NK-92 (cell line): Measurements from ENCODE around the gene CASP3.

Source experiments
- DNase-seq: peaks from one replicate; lab custom pipeline; 2025; ENCODE audit not compliant: unreplicated experiment; lab: John Stamatoyannopoulos, UW

Gene CASP3

GRCh38 chr4:184649026-184649970 is at the start of gene CASP3, which contains the start of gene PRIMPOL:
Gene CASP3 (minus strand): TSS chr4:184649447. CDS start chr4:184638453, 10,994 bp downstream.
Gene PRIMPOL (plus strand): TSS chr4:184649738. CDS start chr4:184657141, 7,403 bp downstream.
- peak; percentile 62 for DNase-seq

GRCh38 chr4:184697956-184698355 is 48.7 kb upstream of the CASP3 start:
- no peak for DNase-seq

DNA sequence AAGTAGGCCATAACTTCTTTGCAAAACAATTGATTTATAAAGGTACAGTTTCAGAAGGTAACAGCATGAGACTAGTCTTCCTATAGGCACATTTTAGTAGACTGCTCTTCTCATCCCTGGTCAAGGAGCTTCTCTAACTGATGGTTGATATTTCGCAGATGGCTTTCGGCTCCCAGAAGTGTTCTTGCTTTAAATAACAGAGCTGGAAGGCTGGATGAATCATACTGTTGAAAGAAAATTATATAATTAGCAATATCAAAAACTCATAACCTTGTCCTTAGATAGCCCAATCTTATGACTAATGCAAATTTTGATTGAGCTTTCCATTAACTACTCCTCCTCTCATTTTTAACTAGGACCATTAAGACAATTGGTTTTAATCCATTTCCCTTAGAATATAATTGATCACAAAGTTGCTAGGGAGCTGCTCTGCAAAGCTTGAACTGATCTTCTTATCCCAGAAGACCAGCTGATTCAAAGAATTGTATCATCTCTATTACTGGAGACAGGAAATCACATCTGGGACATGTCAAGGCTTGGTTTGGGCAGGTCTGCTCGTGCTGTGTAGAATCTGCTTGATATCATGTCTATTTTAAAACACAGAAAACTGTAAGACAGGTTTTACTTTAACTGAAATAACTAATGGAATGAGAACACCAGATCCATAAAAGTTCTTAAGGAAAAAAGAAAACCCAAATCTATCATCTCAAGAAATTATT is 46.1 kb upstream of the CASP3 start:
- DNase-seq = no peak

DNA sequence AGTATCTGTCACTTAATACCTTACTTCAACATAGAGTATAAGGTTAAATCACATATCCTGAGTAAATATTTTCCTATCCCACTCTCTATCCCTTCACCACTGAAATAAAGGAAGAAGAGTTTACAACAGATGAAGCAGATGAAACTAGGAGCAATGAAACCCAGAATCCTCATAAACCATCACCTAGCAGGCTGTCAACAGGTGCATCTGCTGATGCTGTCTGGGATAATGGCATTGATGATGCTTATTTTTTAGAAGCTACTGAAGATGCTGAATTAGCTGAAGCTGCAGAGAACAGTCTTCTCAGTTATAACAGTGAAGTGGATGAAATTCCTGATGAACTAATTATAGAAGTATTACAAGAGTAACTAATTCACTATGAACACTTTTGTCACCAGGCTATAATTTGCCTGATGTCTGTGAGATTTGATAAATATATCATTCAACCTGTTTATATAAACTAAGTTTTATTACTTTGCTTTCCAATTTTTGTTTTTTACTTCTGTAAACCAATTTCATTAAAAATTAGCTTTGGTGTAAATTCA is 45.2 kb upstream of the CASP3 start:
- no peak for DNase-seq

DNA sequence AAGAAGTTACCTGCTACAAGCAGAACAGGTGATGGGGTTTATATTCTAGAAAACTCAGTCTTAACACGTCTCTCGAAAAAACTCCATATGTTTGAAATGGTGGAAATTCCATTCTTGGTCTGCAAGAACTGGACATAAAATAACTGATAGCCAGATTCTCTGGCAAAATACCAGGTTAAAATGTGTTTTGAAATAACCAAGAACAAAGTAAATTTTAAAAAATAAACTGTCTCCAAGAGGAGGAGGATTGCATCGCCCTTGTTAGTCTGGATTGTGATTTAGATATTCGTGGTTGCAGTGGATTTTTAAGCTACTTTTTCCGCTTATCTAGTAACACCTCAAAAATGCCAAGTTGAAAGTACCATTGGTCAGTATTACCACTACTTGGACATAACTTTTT is 43.8 kb upstream of the CASP3 start:
- no peak for DNase-seq

DNA sequence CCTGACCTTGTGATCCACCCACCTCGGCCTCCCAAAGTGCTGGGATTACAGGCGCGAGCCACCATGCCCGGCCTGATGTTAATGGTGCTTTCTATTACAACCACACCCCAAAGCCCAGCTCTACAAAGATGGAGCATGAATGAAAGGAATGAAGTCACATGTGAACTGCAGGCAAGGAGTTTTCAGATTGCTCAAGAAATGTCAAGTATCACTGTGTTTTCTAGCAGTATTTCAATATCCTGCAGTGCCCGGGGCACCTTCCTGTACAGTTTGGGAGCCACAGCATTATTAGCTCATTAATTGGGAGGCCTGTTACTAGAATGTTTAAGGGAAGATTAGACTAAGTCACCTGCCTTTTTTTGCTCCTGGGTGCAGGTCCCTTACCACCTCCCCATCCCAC is 40.4 kb upstream of the CASP3 start:
- DNase-seq = no peak

DNA sequence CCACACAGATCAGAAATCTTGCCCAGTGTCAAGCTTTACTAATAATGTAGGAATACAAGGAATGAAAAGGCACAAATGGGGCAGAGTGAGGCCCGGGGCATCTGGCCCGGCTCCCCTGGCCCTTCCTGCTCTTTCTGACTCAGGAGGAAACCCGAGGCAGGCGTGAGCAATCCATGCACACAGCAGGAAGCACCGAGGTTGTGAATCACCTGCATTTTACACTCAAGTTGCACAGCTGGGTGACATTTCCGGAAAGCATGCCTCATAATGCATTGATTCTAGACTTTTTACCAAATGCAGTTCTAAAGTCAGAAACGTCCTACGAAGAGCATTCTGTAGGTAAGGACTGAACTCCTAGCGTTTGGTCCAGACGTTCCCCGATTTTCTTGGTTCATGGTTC is 39.2 kb upstream of the CASP3 start:
- DNase-seq = no peak

DNA sequence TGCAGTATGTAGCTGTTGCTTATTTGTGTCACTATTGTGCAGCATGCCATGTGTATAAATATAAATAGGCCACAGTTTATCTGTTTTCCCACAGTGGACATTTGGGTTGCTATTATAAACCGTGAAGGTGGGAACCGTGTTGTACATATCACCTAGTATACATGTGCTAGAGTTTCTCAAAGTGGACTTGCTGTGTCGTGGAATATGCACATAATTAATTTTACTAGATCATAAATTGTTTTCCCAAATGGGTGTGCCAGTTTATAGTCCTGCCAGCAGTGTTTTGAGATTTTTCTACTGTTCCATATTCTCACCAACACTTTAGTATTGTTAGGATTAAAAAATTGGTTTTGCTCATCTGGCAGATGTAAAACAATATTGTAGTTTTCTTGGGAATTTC is 38.8 kb upstream of the CASP3 start:
- DNase-seq = no peak

GRCh38 chr4:184684491-184685189 is 35.4 kb upstream of the CASP3 start:
- no peak for DNase-seq

GRCh38 chr4:184681916-184682315 is 32.7 kb upstream of the CASP3 start:
- DNase-seq = no peak

- DNase-seq = no peak
Observed at GRCh38 chr4:184680698-184681097, 31.5 kb upstream of the CASP3 start.

DNA sequence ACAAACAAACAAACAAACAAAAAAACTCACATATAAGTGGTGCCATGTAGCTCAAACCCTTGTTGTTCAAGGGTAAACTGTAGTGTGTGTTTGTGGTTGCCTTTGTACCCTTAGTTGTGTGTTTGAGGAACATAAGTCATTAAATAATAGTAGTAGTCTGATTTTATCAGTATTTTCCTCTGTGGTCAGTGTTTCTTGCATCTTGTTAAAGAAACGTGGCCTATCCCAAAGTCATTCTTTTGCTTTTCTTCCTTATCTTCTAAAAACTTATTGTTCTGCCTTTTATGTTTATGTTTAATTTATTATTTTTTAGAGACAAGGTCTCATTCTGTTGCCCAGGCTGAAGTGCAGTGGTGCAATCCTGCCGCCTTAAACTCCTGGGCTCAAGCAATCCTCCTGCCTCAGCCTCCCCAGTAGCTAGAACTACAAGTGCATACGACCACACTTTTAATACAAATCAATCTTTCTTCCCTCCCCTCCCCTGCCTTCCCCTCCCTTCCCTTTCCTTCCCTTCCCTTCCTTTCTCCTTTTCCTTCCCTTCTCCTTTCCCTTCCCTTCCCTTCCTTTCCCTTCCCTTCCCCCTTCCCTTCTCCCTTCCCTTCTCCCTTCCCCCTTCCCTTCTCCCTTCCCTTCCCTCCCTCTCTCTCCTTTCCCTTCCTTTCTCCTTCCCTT is 26.7 kb upstream of the CASP3 start:
- no peak for DNase-seq

DNA sequence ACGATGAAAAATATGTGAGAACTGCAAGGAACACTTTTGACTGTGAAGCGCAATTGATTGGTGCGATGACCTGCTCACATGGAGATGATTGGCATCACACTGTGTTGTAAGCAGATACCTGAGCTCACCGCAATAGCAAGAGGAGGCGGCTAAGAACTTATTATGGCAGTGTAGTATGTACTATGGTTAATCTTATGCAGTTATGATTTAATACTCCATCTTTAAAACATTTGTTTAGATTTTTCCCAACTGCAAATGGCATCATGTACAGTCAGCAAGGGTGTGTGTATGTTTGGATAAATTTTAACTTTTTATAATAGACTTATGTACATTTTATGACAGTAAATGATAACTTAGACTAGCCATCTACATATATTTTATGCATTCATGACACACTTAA is 25.8 kb upstream of the CASP3 start:
- DNase-seq = no peak

DNA sequence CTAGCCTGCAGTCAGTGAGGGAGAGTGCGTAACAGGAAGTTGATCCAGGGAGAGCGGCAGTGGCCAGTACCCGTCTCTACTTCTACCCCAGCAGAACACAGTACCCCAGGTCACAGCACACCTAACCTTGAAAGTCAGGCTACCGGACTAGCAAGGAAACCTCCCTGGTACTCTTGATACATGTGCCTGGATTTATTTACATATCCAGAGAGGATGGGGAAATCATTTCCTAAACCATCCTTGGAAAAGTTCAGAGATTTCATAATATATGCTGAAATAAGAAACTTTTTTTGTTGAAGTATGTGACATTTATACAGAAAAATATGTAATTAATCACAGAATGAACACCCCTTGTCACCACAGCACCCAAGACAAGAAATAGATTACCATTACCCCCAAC is 24.8 kb upstream of the CASP3 start:
- DNase-seq = no peak

- DNase-seq = no peak
Observed at GRCh38 chr4:184672741-184673140, 23.5 kb upstream of the CASP3 start.

GRCh38 chr4:184671101-184671500 is 21.9 kb upstream of the CASP3 start:
- DNase-seq = no peak

GRCh38 chr4:184669251-184669650 is 20.0 kb upstream of the CASP3 start:
- DNase-seq = no peak

DNA sequence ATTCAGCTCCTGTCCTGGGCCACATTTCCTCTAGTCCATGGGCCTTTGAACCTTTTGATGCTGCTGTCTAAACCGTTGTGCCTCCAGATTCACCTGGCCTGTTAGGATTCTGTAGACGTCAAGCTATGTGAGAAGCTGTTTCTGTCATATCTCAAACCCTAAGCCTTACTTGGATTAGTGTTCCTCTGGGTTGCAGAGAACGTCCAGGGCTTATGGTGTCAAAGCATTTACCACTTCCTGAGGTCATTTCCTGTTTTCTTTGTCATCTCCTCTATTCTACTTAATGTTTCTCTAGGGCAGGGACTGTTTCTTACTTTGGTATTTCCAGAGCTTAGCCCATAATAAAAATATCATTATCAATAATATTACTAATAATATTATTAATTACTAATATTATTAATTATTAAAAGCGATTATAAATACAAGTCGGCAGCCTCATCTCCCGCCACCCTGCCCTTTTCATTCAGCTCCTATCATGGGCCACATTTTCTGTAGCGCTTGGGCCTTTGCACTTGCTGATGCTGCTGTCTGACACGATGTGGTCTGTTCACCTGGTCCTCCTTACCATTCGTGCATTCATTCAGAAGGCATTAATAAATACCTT is 19.4 kb upstream of the CASP3 start:
- DNase-seq = no peak

GRCh38 chr4:184668096-184668495 is 18.8 kb upstream of the CASP3 start:
- DNase-seq = no peak

DNA sequence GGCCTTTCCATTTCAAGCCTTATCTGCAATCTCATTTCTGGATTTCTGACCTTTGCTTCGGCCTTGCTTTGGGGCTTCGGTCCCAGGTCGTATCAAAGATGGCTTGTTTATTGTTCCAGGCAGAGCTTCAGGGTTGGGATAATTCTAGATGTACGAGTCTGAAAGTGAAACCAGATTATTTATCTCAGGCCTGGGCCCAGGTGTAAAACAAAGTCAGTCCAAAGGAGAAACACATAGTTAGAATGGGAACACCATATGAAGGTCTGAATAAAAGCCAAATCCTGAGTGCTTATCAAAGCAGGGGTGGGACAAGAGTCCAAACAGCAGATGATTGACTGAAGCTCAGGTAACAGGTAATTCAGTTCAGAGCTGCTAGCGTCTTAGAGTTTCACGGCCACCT is 17.4 kb upstream of the CASP3 start:
- no peak for DNase-seq
